Measurements from ENCODE around the gene SLX4. TPM values are rescaled to one million over a fixed set of nuclear protein-coding genes. Genes with fewer than 3 reads are reported as not detected.

SLX4 gene
- total RNA-seq, 1 donor from 2014 or later = 7.1 TPM

DNA sequence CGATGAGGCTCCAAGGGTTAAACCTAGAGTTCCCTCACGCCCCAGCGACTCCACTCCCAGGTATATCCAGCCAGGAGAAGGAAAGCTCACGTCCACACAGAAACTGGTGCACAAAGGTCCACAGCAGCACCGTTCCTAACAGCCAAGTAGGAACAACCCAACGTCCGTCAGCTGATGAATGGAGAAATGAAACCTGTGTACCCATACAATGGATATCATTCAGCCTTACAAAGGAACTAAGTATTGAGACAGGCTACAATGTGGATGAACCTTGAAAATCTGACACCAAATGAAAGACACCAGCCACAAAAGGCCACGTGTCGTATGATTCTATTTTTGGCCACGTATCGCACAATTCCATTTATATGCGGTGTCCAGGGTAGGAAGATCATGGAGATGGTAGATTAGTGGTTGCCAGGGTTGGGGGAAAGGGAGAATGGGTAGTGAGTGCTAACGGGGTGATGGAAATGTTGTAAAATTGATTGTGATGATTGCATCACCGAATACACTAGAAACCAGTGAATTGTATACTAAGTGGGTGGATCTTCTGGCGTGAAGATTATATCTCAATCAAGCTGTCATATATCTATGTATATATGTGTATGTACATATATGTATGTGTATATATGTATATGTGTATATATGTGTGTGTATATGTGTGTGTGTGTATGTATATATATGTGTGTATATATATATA is 64.3 kb downstream of the SLX4 start:
- Mint-ChIP-seq H3K36me3 (ENCODE audit: unreplicated experiment) (no peaks in the 10 kb centered on the region), H3K4me3 (ENCODE audit: unreplicated experiment) (no peak overlapping the region), H3K27ac (ENCODE audit: unreplicated experiment) (no peak overlapping the region), H3K4me1 (ENCODE audit: unreplicated experiment) (no peaks in the 10 kb centered on the region), H3K9me3 (ENCODE audit: unreplicated experiment) (no peaks in the 10 kb centered on the region), H3K27me3 (ENCODE audit: unreplicated experiment) (no peaks in the 10 kb centered on the region)
- DNase-seq (ENCODE audit: extremely low spot score, unreplicated experiment) = no peak
- TF ChIP-seq, protein P1, sequence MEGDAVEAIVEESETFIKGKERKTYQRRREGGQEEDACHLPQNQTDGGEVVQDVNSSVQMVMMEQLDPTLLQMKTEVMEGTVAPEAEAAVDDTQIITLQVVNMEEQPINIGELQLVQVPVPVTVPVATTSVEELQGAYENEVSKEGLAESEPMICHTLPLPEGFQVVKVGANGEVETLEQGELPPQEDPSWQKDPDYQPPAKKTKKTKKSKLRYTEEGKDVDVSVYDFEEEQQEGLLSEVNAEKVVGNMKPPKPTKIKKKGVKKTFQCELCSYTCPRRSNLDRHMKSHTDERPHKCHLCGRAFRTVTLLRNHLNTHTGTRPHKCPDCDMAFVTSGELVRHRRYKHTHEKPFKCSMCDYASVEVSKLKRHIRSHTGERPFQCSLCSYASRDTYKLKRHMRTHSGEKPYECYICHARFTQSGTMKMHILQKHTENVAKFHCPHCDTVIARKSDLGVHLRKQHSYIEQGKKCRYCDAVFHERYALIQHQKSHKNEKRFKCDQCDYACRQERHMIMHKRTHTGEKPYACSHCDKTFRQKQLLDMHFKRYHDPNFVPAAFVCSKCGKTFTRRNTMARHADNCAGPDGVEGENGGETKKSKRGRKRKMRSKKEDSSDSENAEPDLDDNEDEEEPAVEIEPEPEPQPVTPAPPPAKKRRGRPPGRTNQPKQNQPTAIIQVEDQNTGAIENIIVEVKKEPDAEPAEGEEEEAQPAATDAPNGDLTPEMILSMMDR (IDR thresholded peaks at IDR 0.05) = no peak

DNA sequence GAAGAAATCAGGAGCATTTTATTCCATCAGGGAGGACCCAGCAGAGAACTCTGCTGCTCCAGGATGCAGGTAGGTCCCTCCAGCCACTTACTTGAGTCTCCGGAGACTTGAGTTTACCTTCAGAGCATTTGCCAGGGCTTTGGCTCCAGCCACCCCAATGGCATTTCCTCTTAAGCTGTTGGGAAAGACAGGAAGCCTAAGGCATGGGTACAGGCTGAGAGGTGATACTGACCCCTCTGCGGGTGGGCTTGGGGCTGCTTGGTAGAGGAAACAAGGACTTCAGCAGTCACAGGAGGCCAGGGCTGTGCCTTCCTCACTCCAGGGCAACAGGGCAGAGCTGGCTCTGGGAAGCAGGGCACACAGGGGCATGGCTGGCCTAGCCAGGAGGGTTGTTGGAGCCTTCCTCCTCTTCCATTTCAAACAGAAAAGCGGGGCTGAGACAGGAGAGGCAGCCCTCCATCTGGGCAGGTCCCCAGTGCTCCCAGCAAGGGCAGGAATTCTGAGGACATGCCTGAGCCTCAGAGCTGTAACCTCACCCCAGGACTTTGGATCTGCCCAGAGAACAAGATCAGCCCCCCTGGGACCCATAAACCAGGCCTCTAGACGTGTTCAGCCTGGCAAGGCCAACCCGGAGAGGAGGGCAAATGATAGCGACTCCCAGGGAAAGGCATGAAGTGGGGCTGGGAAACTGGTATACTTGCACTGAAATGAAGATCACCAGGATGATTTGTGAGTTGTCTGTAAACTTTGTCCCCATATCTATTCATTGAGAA is 68.6 kb downstream of the SLX4 start:
- Mint-ChIP-seq H3K4me1 (ENCODE audit: unreplicated experiment) (no peaks in the 10 kb centered on the region), H3K9me3 (ENCODE audit: unreplicated experiment) (no peaks in the 10 kb centered on the region), H3K27me3 (ENCODE audit: unreplicated experiment) (no peaks in the 10 kb centered on the region), H3K4me3 (ENCODE audit: unreplicated experiment) (no peak overlapping the region), H3K36me3 (ENCODE audit: unreplicated experiment) (peaks cover 4% of the 10 kb centered on the region), H3K27ac (ENCODE audit: unreplicated experiment) (no peak overlapping the region)
- DNase-seq (ENCODE audit: extremely low spot score, unreplicated experiment) = no peak
- TF ChIP-seq, protein P1 (IDR thresholded peaks at IDR 0.05) = no peak

DNA sequence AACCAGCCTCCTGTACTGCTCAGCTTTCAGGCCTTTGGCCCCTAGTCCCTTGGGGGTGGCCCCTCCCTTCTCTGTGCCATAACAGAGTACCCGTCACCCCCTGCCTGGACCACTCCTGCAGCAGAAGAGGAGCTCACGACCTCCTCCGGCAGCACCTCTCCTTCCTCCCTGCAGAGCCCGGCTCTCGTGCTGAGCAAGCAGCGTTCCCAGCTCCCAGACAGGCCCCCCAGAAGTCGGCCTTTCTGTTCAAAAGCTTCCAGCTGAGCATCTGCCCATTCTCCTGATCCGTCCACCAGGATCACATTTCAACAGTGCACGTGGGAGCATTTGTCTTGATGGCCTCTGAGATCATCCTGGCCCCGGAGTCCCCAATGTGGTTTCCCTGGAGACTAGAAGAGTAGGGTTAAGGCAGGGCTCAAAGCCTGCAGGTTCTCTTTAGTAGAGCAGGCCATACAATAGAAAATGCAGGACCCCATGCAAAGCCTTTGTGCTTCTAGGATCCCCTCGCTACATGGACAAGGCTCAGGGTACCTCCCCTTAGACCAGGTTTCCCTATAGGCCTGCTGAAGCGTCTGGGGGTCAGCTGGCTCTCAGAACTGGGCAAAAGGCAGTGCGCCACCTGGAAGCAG is 69.8 kb downstream of the SLX4 start:
- no peak for DNase-seq (ENCODE audit: extremely low spot score, unreplicated experiment)
- Mint-ChIP-seq H3K27ac (ENCODE audit: unreplicated experiment) (no peak overlapping the region), H3K4me1 (ENCODE audit: unreplicated experiment) (peaks cover under 1% of the 10 kb centered on the region), H3K9me3 (ENCODE audit: unreplicated experiment) (no peaks in the 10 kb centered on the region), H3K27me3 (ENCODE audit: unreplicated experiment) (no peaks in the 10 kb centered on the region), H3K4me3 (ENCODE audit: unreplicated experiment) (no peak overlapping the region), H3K36me3 (ENCODE audit: unreplicated experiment) (peaks cover 4% of the 10 kb centered on the region)
- TF ChIP-seq, protein P1 (IDR thresholded peaks at IDR 0.05) = no peak

DNA sequence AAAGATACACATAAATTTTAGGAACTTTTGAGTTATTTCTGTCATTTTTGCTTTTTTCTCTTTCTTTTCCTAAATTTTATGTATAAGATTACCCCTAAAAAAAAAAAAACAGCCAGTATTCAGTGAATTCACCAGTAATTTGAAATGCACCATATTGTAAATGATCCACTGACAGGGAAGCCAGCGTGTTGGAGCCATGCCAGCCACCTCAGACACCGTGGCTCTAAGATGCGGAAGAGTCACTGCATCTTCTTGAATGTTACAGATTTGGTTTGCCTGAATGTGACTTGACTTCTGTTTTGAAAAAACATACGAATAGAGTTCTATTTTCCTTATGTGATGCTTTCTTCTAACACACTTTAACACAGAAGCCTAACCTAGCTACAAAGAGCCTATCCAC is 73.2 kb downstream of the SLX4 start:
- no peaks in the 10 kb centered on the region for H3K27me3 Mint-ChIP-seq (ENCODE audit: unreplicated experiment)
- DNase-seq (ENCODE audit: extremely low spot score, unreplicated experiment) = no peak
- no peaks in the 10 kb centered on the region for H3K9me3 Mint-ChIP-seq (ENCODE audit: unreplicated experiment)
- TF ChIP-seq, protein P1 (IDR thresholded peaks at IDR 0.05) = no peak
- H3K4me1 Mint-ChIP-seq (ENCODE audit: unreplicated experiment) = peaks cover 5% of the 10 kb centered on the region
- peaks cover 19% of the 10 kb centered on the region for H3K36me3 Mint-ChIP-seq (ENCODE audit: unreplicated experiment)
- no peak overlapping the region for H3K4me3 Mint-ChIP-seq (ENCODE audit: unreplicated experiment)
- no peak overlapping the region for H3K27ac Mint-ChIP-seq (ENCODE audit: unreplicated experiment)

DNA sequence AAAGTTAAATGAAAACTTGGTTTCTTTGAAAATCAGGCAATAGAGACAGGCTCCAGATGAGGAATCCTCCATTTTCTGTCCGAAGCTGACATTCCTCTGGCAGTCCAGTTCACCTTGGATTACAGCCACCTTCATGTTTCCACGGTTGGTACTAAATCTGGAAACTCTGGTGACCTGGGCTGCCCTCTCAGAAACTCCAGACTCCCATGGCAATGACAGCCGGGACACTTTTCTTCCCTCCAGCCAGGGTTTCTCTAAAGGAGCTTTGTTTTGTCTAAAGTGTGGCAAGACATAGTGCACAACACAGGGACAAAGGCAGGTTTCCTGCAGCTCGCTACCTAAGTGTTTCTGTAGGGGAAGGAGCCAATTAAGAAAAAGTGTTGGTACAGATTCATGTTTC is 74.6 kb downstream of the SLX4 start:
- H3K4me1 Mint-ChIP-seq (ENCODE audit: unreplicated experiment) = peaks cover 5% of the 10 kb centered on the region
- no peak for DNase-seq (ENCODE audit: extremely low spot score, unreplicated experiment)
- H3K27me3 Mint-ChIP-seq (ENCODE audit: unreplicated experiment) = no peaks in the 10 kb centered on the region
- H3K9me3 Mint-ChIP-seq (ENCODE audit: unreplicated experiment) = no peaks in the 10 kb centered on the region
- H3K27ac Mint-ChIP-seq (ENCODE audit: unreplicated experiment) = peak overlapping the region; percentile 62
- TF ChIP-seq, protein P1 (IDR thresholded peaks at IDR 0.05) = no peak
- peaks cover 28% of the 10 kb centered on the region for H3K36me3 Mint-ChIP-seq (ENCODE audit: unreplicated experiment)
- H3K4me3 Mint-ChIP-seq (ENCODE audit: unreplicated experiment) = no peak overlapping the region
